ENCODE results near the gene ST6GALNAC5.
"Not testable (repeated sequence)": the region's sequence is repeated elsewhere in the genome, so short reads cannot be mapped to it uniquely, and the experiment has no call there.

ST6GALNAC5 gene

GRCh38 chr1:76938304-76938703, 71.0 kb downstream of the ST6GALNAC5 start:
- no peak for DNase-seq (ENCODE audit: low read depth)

- DNase-seq (ENCODE audit: low read depth), result no peak
Measured at GRCh38 chr1:76939050-76939816, 72.0 kb downstream of the ST6GALNAC5 start.

GRCh38 chr1:76939817-76940216, 72.5 kb downstream of the ST6GALNAC5 start:
- DNase-seq (ENCODE audit: low read depth), result no peak

GRCh38 chr1:76940571-76941335, 73.5 kb downstream of the ST6GALNAC5 start:
- DNase-seq (ENCODE audit: low read depth), result no peak

GRCh38 chr1:76942549-76942948, 75.3 kb downstream of the ST6GALNAC5 start:
- no peak for DNase-seq (ENCODE audit: low read depth)

GRCh38 chr1:76944942-76945341, 77.7 kb downstream of the ST6GALNAC5 start:
- no peak for DNase-seq (ENCODE audit: low read depth)

GRCh38 chr1:76948846-76949245, 81.6 kb downstream of the ST6GALNAC5 start:
- no peak for DNase-seq (ENCODE audit: low read depth)

GRCh38 chr1:76949503-76949902, 82.2 kb downstream of the ST6GALNAC5 start:
- DNase-seq (ENCODE audit: low read depth), result no peak

- no peak for DNase-seq (ENCODE audit: low read depth)
Measured at GRCh38 chr1:76950306-76950705, 83.0 kb downstream of the ST6GALNAC5 start.

GRCh38 chr1:76951153-76951552, 83.9 kb downstream of the ST6GALNAC5 start:
- no peak for DNase-seq (ENCODE audit: low read depth)

- no peak for DNase-seq (ENCODE audit: low read depth)
Measured at GRCh38 chr1:76955652-76956051, 88.4 kb downstream of the ST6GALNAC5 start.

GRCh38 chr1:76957961-76958360, 90.7 kb downstream of the ST6GALNAC5 start:
- no peak for DNase-seq (ENCODE audit: low read depth)

GRCh38 chr1:76958828-76959227, 91.5 kb downstream of the ST6GALNAC5 start:
- no peak for DNase-seq (ENCODE audit: low read depth)

- no peak for DNase-seq (ENCODE audit: low read depth)
Measured at GRCh38 chr1:76959556-76959955, 92.3 kb downstream of the ST6GALNAC5 start.

GRCh38 chr1:76961181-76961819, 94.0 kb downstream of the ST6GALNAC5 start:
- no peak for DNase-seq (ENCODE audit: low read depth)

- DNase-seq (ENCODE audit: low read depth), result no peak
Measured at GRCh38 chr1:76961820-76962207, 94.5 kb downstream of the ST6GALNAC5 start.

GRCh38 chr1:76981267-76981666, 114.0 kb downstream of the ST6GALNAC5 start:
- not testable (repeated sequence) for DNase-seq (ENCODE audit: low read depth)

GRCh38 chr1:76989976-76990375, 122.7 kb downstream of the ST6GALNAC5 start:
- DNase-seq (ENCODE audit: low read depth), result no peak

- DNase-seq (ENCODE audit: low read depth), result no peak
Measured at GRCh38 chr1:76993036-76993435, 125.8 kb downstream of the ST6GALNAC5 start.

- DNase-seq (ENCODE audit: low read depth), result no peak
Measured at GRCh38 chr1:76998582-76999223, 131.4 kb downstream of the ST6GALNAC5 start.

GRCh38 chr1:77007675-77008074, 140.4 kb downstream of the ST6GALNAC5 start:
- DNase-seq (ENCODE audit: low read depth), result no peak

- no peak for DNase-seq (ENCODE audit: low read depth)
Measured at GRCh38 chr1:77010937-77011336, 143.7 kb downstream of the ST6GALNAC5 start.

Measured in stimulated activated CD4-positive, alpha-beta T cell treated with anti-CD3 and anti-CD28 coated beads, Interleukin-2, amount 100 ng/mL, for 4 hours (primary cell).